Mucosa of descending colon (tissue), 3 donors: ENCODE data around the gene GUCA2A. TPM values are rescaled to one million over a fixed set of nuclear protein-coding genes. Genes with fewer than 3 reads are reported as not detected.

Source experiments
- ATAC-seq: fragments of 200-7000 bp; cut with Tn5 transposase; one replicate; pipeline ENCODE4 v1.9.1; 2020; ENCODE audit warnings: mild to moderate bottlenecking, moderate library complexity
- DNase-seq, 3 donors: peaks; one replicate each; pipeline ENCODE4 v3.0.0-alpha.2; 2020
- H3K36me3 ChIP-seq: fragments of 200-600 bp; one replicate; pipeline ENCODE4 v1.8.0; 2021; ENCODE audit warnings: low read depth, mild to moderate bottlenecking
- H3K4me1 ChIP-seq: fragments of 200-600 bp; one replicate; pipeline ENCODE4 v1.8.0; 2021; ENCODE audit warnings: low read depth, mild to moderate bottlenecking
- H3K4me3 ChIP-seq: fragments of 200-600 bp; one replicate; pipeline ENCODE4 v1.8.0; 2021; ENCODE audit warnings: mild to moderate bottlenecking
- H3K9me3 ChIP-seq: fragments of 200-600 bp; one replicate; pipeline ENCODE4 v1.8.0; 2021; ENCODE audit warnings: mild to moderate bottlenecking
- CTCF ChIP-seq: fragments of 200-600 bp; IDR thresholded peaks from one replicate; pipeline ENCODE4 v1.8.0; 2022; ENCODE audit warnings: antibody characterized with exemption, mild to moderate bottlenecking
- intact Hi-C, 2 donors: fragments of 100-400 bp; cut with DNase I in 1 of 2; cut with micrococcal nuclease in 1 of 2; formaldehyde crosslinking; loops; one replicate each; pipeline versions ENCODE4 v1.11.0 to v1.11.1; 2022; cut with DNase I, micrococcal nuclease
- total RNA-seq, 3 donors: library from RNA; stranded (reverse); fragmentation: NEBNext Ultra II Directional in 2 of 3; extraction: Animal tissue kit (Norgen Biotek cat#: 25700) in 2 of 3; gene quantifications; one replicate each; pipeline versions ENCODE4 v1.2.1 to v1.2.4, GENCODE V29; 2021 to 2023
- donor health status: DM: no; HTN: no; CAD: no; lungs with moderate emphysema.
- donor health status: DM: no; HTN: no; CAD: no.
- donor health status: DM: no; HTN: yes; CAD: no.

GUCA2A gene
- total RNA-seq, 3 donors from 2014 or later, result 920 to 2,800 (median 1,254) TPM

- no peak overlapping the region for H3K4me3 ChIP-seq
- no peaks in the 10 kb centered on the region for H3K4me1 ChIP-seq
- ATAC-seq (no peak), DNase-seq (no peak)
- H3K9me3 ChIP-seq, result no peaks in the 10 kb centered on the region
- no peak for TF ChIP-seq CTCF
- intact Hi-C loops, result no loop called here
- no peaks in the 10 kb centered on the region for H3K36me3 ChIP-seq
These were observed 24.4 kb downstream of the GUCA2A start for GRCh38 chr1:42140191-42140590.

- no peak for DNase-seq
- TF ChIP-seq CTCF, result no peak
- Histone ChIP-seq H3K4me1 (no peaks in the 10 kb centered on the region), H3K4me3 (no peak overlapping the region), H3K36me3 (no peaks in the 10 kb centered on the region), H3K9me3 (no peaks in the 10 kb centered on the region)
- no peak for ATAC-seq
- intact Hi-C loops, result no loop called here
These were observed 25.1 kb downstream of the GUCA2A start for GRCh38 chr1:42139444-42139843.

GRCh38 chr1:42138586-42138985 is 26.0 kb downstream of the GUCA2A start:
- TF ChIP-seq CTCF, result no peak
- H3K4me1 ChIP-seq, result no peaks in the 10 kb centered on the region
- ATAC-seq (no peak), DNase-seq (no peak)
- intact Hi-C loops, result no loop called here
- H3K36me3 ChIP-seq, result no peaks in the 10 kb centered on the region
- H3K9me3 ChIP-seq, result no peaks in the 10 kb centered on the region
- no peak overlapping the region for H3K4me3 ChIP-seq

GRCh38 chr1:42137766-42138165 is 26.8 kb downstream of the GUCA2A start:
- Histone ChIP-seq H3K9me3 (no peaks in the 10 kb centered on the region), H3K4me1 (no peaks in the 10 kb centered on the region), H3K36me3 (no peaks in the 10 kb centered on the region), H3K4me3 (no peak overlapping the region)
- no peak for TF ChIP-seq CTCF
- no peak for ATAC-seq
- DNase-seq, result no peak
- intact Hi-C loops, result no loop called here

- intact Hi-C loops, result no loop called here
- Histone ChIP-seq H3K4me1 (no peaks in the 10 kb centered on the region), H3K9me3 (no peaks in the 10 kb centered on the region), H3K36me3 (no peaks in the 10 kb centered on the region), H3K4me3 (no peak overlapping the region)
- ATAC-seq, result no peak
- no peak for TF ChIP-seq CTCF
- no peak for DNase-seq
These were observed 28.1 kb downstream of the GUCA2A start for GRCh38 chr1:42136466-42136865.

- ATAC-seq, result no peak
- intact Hi-C loops, result no loop called here
These were observed 29.1 kb downstream of the GUCA2A start for GRCh38 chr1:42135426-42135825.

More at GRCh38 chr1:42135426-42135825, 29.1 kb downstream of the GUCA2A start:
- TF ChIP-seq CTCF, result no peak
- Histone ChIP-seq H3K4me3 (no peak overlapping the region), H3K4me1 (no peaks in the 10 kb centered on the region), H3K9me3 (no peaks in the 10 kb centered on the region), H3K36me3 (no peaks in the 10 kb centered on the region)
- DNase-seq, result no peak
